Neural cell (in vitro differentiated cells): ENCODE measurements around the gene DNA2. TPM values are rescaled to one million over a fixed set of nuclear protein-coding genes. Genes with fewer than 3 reads are reported as not detected.

ENCODE experiments used
- H2AFZ ChIP-seq: fragments of 200-600, 300-800 bp; sonication (generic), shearing (Covaris generic); 2 replicates; pipeline ENCODE4 v1.6.0; 2014; ENCODE audit warnings: low read depth, mild to moderate bottlenecking, antibody characterized with exemption, low read length, moderate library complexity
- H3F3A ChIP-seq: fragments of 200-600 bp; shearing (Covaris generic); 2 replicates; pipeline ENCODE4 v1.6.1; 2016; ENCODE audit warnings: mild to moderate bottlenecking, moderate library complexity, mixed read lengths, antibody characterized with exemption, low read length; ENCODE audit not compliant: insufficient read depth, poor library complexity, severe bottlenecking
- H3K27ac ChIP-seq: fragments of 200-600, 300-800 bp; sonication (generic), shearing (Covaris generic); 2 replicates; pipeline ENCODE4 v1.5.1; 2014; ENCODE audit warnings: mild to moderate bottlenecking, low read length, moderate library complexity
- H3K27me3 ChIP-seq: fragments of 300-800, 200-600 bp; sonication (generic), shearing (Covaris generic); 2 replicates; pipeline ENCODE4 v1.6.0; 2014; ENCODE audit warnings: mild to moderate bottlenecking, low read depth, low read length, moderate library complexity; ENCODE audit not compliant: insufficient read depth
- H3K36me3 ChIP-seq: fragments of 300-800, 200-600 bp; sonication (generic), shearing (Covaris generic); 2 replicates; pipeline ENCODE4 v1.5.1; 2014; ENCODE audit warnings: mild to moderate bottlenecking, antibody characterized with exemption, low read length, moderate library complexity; ENCODE audit not compliant: insufficient read depth
- H3K4me2 ChIP-seq: fragments of 300-800, 200-600 bp; sonication (generic), shearing (Covaris generic); 2 replicates; pipeline ENCODE4 v1.6.0; 2014; ENCODE audit warnings: mild to moderate bottlenecking, low read length
- H3K4me3 ChIP-seq: fragments of 300-800, 200-600 bp; sonication (generic), shearing (Covaris generic); 2 replicates; pipeline ENCODE4 v1.5.1; 2014; ENCODE audit warnings: mild to moderate bottlenecking, low read length, moderate library complexity
- H3K79me2 ChIP-seq: fragments of 200-600 bp; shearing (Covaris generic); replicated peaks from 2 replicates; pipeline ENCODE4 v1.6.0; 2014; ENCODE audit warnings: mild to moderate bottlenecking, low read length, moderate library complexity; ENCODE audit not compliant: insufficient read depth
- H3K9ac ChIP-seq: fragments of 300-800, 200-600 bp; sonication (generic), shearing (Covaris generic); 2 replicates; pipeline ENCODE4 v1.6.1; 2016; ENCODE audit warnings: mild to moderate bottlenecking, low read length, mixed read lengths
- H3K9me2 ChIP-seq: fragments of 200-600 bp; shearing (Covaris generic); 2 replicates; pipeline ENCODE4 v1.6.1; 2016; ENCODE audit warnings: mild to moderate bottlenecking, low read length, mixed read lengths; ENCODE audit not compliant: insufficient read depth
- H3K9me3 ChIP-seq: fragments of 200-600, 300-800 bp; sonication (generic), shearing (Covaris generic); 2 replicates; pipeline ENCODE4 v1.6.1; 2016; ENCODE audit warnings: mild to moderate bottlenecking, mixed run types, low read length, moderate library complexity, mixed read lengths
- H4K20me1 ChIP-seq: fragments of 200-600 bp; shearing (Covaris generic); 2 replicates; pipeline ENCODE4 v1.6.1; 2016; ENCODE audit warnings: mild to moderate bottlenecking, mixed run types; ENCODE audit not compliant: insufficient read depth
- EP300 ChIP-seq: fragments of 450-650 bp; conservative IDR thresholded peaks from 2 replicates; pipeline ENCODE4 v1.6.1; 2014; ENCODE audit warnings: antibody characterized with exemption, mild to moderate bottlenecking, moderate library complexity; ENCODE audit not compliant: poor library complexity, severe bottlenecking
- EZH2 ChIP-seq: fragments of 200-600, 300-800 bp; shearing (Covaris generic), sonication (generic); IDR thresholded peaks from 2 replicates; pipeline ENCODE4 v1.6.1; 2014; ENCODE audit warnings: antibody characterized with exemption, low read length, borderline replicate concordance, mild to moderate bottlenecking; ENCODE audit not compliant: insufficient read depth, poor library complexity, severe bottlenecking
- MXI1 ChIP-seq: fragments of 450-650 bp; conservative IDR thresholded peaks from 2 replicates; pipeline ENCODE4 v1.6.1; 2014; ENCODE audit warnings: antibody characterized with exemption, mild to moderate bottlenecking; ENCODE audit not compliant: poor library complexity, severe bottlenecking
- POLR2AphosphoS5 ChIP-seq: IDR thresholded peaks from 2 replicates; pipeline ENCODE4 v1.6.1; 2012
- RAD21 ChIP-seq: fragments of 450-650 bp; conservative IDR thresholded peaks from 2 replicates; pipeline ENCODE4 v1.6.1; 2014; ENCODE audit warnings: antibody characterized with exemption, mild to moderate bottlenecking, moderate library complexity
- SMC3 ChIP-seq: fragments of 450-650 bp; conservative IDR thresholded peaks from 2 replicates; pipeline ENCODE4 v1.6.1; 2014; ENCODE audit warnings: antibody characterized with exemption, mild to moderate bottlenecking, moderate library complexity; ENCODE audit not compliant: poor library complexity
- TAF1 ChIP-seq: IDR thresholded peaks from 2 replicates; pipeline ENCODE4 v1.6.1; 2012; ENCODE audit warnings: low read depth
- polyA plus RNA-seq: library from polyadenylated mRNA; depleted of rRNA; stranded (reverse); fragments of >200 nt; gene quantifications from 2 replicates; pipeline ENCODE4 v1.2.3, GENCODE V29; 2014
- TF ChIP-seq, protein P1 (sequence below): IDR thresholded peaks from 2 replicates; pipeline ENCODE4 v1.6.1; 2012; ENCODE audit warnings: borderline replicate concordance
- TF ChIP-seq, protein P2 (sequence below): fragments of 450-650 bp; IDR thresholded peaks from 2 replicates; pipeline ENCODE4 v1.5.1; 2014; ENCODE audit warnings: antibody characterized with exemption, mild to moderate bottlenecking, moderate library complexity; ENCODE audit not compliant: poor library complexity, severe bottlenecking

Gene DNA2
- polyA plus RNA-seq, 1 donor from 2014 or later = 15.2 TPM

DNA sequence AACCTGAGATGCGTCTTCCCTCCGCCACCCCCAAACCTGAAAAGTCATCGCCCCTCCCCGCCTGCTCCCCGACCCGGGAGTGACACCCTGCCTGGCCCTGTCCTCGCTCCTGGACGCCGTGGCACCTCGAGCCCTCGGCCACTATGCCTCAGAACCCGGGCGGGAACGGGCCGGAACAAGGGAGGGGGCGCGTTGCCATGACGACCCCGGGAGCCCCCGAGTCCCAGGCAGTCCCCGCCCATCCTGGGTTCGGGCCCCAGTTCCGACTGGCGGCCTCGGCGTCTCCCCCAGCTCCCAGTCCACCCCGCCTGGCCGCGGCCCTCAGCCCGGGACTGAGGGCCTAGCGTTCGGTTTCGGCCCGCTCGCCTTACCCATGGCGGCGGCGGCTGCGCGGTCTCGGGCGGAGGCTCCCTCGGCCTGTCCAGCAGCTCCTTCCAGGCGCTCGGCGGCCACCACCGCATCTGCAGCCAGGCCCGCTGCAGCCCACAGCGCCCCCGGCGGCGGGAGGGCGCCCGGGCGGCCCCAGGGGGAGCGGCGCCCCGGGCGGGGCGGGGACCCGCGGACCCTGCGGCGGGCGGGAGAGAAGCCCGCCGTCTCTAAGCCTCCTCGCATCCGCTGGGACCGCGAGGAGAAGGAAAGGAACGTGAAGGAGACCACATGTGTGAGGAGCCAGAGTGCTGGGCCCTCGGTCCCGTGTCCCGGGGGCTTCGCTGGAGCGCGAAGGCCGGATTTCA lies 64.8 kb downstream of the DNA2 start, which contains the start of gene RUFY2:
Gene RUFY2 (minus strand): TSS at position 463 of the 734 bp plus-strand sequence. CDS start 88 bp downstream, at position 375.
- Histone ChIP-seq H3K9me3 (no peaks in the 10 kb centered on the region), H3K27ac (peak within 1 kb of the TSS; percentile 95), H3K4me2 (peak within 1 kb of the TSS; percentile 92), H2AFZ (peak within 1 kb of the TSS; percentile 100), H3K4me3 (peak within 1 kb of the TSS; percentile 82), H3K9ac (peak within 1 kb of the TSS; percentile 99), H4K20me1 (no peaks in the 10 kb centered on the region), H3K36me3 (no peaks in the 10 kb centered on the region), H3K9me2 (no peaks in the 10 kb centered on the region), H3F3A (peaks cover 4% of the 10 kb centered on the region), H3K79me2 (peaks cover 42% of the 10 kb centered on the region), H3K27me3 (no peaks in the 10 kb centered on the region)
- TF ChIP-seq SMC3 = peak; percentile 48
- no peak for TF ChIP-seq RAD21
- TF ChIP-seq EZH2 = no peak
- TF ChIP-seq, protein P1, sequence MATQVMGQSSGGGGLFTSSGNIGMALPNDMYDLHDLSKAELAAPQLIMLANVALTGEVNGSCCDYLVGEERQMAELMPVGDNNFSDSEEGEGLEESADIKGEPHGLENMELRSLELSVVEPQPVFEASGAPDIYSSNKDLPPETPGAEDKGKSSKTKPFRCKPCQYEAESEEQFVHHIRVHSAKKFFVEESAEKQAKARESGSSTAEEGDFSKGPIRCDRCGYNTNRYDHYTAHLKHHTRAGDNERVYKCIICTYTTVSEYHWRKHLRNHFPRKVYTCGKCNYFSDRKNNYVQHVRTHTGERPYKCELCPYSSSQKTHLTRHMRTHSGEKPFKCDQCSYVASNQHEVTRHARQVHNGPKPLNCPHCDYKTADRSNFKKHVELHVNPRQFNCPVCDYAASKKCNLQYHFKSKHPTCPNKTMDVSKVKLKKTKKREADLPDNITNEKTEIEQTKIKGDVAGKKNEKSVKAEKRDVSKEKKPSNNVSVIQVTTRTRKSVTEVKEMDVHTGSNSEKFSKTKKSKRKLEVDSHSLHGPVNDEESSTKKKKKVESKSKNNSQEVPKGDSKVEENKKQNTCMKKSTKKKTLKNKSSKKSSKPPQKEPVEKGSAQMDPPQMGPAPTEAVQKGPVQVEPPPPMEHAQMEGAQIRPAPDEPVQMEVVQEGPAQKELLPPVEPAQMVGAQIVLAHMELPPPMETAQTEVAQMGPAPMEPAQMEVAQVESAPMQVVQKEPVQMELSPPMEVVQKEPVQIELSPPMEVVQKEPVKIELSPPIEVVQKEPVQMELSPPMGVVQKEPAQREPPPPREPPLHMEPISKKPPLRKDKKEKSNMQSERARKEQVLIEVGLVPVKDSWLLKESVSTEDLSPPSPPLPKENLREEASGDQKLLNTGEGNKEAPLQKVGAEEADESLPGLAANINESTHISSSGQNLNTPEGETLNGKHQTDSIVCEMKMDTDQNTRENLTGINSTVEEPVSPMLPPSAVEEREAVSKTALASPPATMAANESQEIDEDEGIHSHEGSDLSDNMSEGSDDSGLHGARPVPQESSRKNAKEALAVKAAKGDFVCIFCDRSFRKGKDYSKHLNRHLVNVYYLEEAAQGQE = peak; percentile 60
- TF ChIP-seq MXI1 = no peak
- TF ChIP-seq POLR2AphosphoS5 = peak; percentile 89
- peak; percentile 66 for TF ChIP-seq EP300
- TF ChIP-seq, protein P2, sequence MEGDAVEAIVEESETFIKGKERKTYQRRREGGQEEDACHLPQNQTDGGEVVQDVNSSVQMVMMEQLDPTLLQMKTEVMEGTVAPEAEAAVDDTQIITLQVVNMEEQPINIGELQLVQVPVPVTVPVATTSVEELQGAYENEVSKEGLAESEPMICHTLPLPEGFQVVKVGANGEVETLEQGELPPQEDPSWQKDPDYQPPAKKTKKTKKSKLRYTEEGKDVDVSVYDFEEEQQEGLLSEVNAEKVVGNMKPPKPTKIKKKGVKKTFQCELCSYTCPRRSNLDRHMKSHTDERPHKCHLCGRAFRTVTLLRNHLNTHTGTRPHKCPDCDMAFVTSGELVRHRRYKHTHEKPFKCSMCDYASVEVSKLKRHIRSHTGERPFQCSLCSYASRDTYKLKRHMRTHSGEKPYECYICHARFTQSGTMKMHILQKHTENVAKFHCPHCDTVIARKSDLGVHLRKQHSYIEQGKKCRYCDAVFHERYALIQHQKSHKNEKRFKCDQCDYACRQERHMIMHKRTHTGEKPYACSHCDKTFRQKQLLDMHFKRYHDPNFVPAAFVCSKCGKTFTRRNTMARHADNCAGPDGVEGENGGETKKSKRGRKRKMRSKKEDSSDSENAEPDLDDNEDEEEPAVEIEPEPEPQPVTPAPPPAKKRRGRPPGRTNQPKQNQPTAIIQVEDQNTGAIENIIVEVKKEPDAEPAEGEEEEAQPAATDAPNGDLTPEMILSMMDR = peak; percentile 97
- peak; percentile 47 for TF ChIP-seq TAF1

DNA sequence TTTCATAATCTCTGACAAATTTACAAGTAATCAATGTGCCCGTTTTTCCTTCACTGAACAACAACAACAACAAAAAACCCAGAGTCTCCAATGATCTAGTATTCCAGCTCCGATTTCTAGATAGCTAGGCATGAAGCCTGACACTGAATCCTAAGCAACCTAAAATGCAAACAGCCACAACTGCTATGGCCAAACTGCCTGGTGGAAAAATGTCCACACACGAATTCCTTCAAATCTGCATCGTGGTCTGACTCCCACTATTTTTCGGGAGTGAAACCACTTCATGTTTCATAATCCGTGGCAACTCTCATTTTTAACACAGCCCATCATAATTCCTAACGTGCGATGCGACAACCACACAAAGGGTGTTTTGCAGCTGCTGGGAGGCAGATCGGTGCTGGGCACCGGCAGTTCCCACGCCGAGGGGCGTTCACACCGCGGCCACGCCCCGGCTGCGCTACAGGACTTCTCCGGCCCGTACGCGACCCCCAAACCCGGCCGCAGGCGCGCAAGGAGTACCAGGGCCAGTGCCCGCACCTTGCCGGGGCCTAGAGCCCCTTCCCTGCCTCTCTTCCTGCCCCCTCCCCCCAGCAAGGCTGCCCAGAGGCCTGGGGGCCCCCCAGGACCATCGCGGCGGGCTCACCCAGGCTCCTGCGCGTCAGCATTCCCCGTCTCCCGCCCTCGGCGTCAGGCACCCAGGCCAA lies 65.5 kb downstream of the DNA2 start:
- no peaks in the 10 kb centered on the region for H4K20me1 ChIP-seq
- H3K9me3 ChIP-seq = no peaks in the 10 kb centered on the region
- peak overlapping the region; percentile 100 for H2AFZ ChIP-seq
- peak overlapping the region; percentile 92 for H3K4me2 ChIP-seq
- H3K79me2 ChIP-seq = peaks cover 47% of the 10 kb centered on the region
- no peaks in the 10 kb centered on the region for H3K36me3 ChIP-seq
- peak overlapping the region; percentile 95 for H3K27ac ChIP-seq
- H3K27me3 ChIP-seq = no peaks in the 10 kb centered on the region
- peaks cover 4% of the 10 kb centered on the region for H3F3A ChIP-seq
- H3K9ac ChIP-seq = peak overlapping the region; percentile 99
- H3K9me2 ChIP-seq = no peaks in the 10 kb centered on the region
- TF ChIP-seq MXI1 (peak; percentile 67), SMC3 (peak; percentile 33), TAF1 (no peak), RAD21 (peak; percentile 20), POLR2AphosphoS5 (peak; percentile 33)
- TF ChIP-seq, protein P2 = peak; percentile 7
- H3K4me3 ChIP-seq = peak overlapping the region; percentile 82
